ENCODE results near the gene YES1.

- TF ChIP-seq EZH2 (IDR thresholded peaks at IDR 0.05; ENCODE audit: borderline replicate concordance, low read depth, low read length, severe bottlenecking): no peak
- TF ChIP-seq, protein P1, sequence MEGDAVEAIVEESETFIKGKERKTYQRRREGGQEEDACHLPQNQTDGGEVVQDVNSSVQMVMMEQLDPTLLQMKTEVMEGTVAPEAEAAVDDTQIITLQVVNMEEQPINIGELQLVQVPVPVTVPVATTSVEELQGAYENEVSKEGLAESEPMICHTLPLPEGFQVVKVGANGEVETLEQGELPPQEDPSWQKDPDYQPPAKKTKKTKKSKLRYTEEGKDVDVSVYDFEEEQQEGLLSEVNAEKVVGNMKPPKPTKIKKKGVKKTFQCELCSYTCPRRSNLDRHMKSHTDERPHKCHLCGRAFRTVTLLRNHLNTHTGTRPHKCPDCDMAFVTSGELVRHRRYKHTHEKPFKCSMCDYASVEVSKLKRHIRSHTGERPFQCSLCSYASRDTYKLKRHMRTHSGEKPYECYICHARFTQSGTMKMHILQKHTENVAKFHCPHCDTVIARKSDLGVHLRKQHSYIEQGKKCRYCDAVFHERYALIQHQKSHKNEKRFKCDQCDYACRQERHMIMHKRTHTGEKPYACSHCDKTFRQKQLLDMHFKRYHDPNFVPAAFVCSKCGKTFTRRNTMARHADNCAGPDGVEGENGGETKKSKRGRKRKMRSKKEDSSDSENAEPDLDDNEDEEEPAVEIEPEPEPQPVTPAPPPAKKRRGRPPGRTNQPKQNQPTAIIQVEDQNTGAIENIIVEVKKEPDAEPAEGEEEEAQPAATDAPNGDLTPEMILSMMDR (IDR thresholded peaks at IDR 0.05; ENCODE audit: extremely low read depth in 1 of 2, insufficient read depth in 1 of 2, low read depth in 1 of 2, low read length in 2 of 2): no peak
- no peak for TF ChIP-seq POLR2AphosphoS5 (IDR thresholded peaks at IDR 0.05; ENCODE audit: insufficient read depth, low read depth, low read length)
- no peak for TF ChIP-seq MYC (IDR thresholded peaks at IDR 0.05; ENCODE audit: low read depth, low read length)
- TF ChIP-seq POLR2A (IDR thresholded peaks at IDR 0.05; ENCODE audit: low read depth, low read length): no peak
- TF ChIP-seq FOS (IDR thresholded peaks at IDR 0.05; ENCODE audit: borderline replicate concordance, insufficient read depth, low read length): no peak
- TF ChIP-seq, protein P2, sequence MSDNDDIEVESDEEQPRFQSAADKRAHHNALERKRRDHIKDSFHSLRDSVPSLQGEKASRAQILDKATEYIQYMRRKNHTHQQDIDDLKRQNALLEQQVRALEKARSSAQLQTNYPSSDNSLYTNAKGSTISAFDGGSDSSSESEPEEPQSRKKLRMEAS (IDR thresholded peaks at IDR 0.05; ENCODE audit: insufficient read depth, insufficient read length): no peak
- TF ChIP-seq JUN (IDR thresholded peaks at IDR 0.05; ENCODE audit: borderline replicate concordance, insufficient read depth, insufficient read length, low read depth): no peak
Observed at GRCh38 chr18:685438-685837, 126.6 kb downstream of the YES1 start.

Data from endothelial cell of umbilical vein (primary cell).